GM23338 (cell line): Measurements from ENCODE around the gene FAM120A.

Experiments
- EZH2 ChIP-seq: fragments of 200-600 bp; sonication (generic); IDR thresholded peaks from one replicate; pipeline ENCODE4 v1.8.0; 2017; ENCODE audit warnings: antibody characterized with exemption, mild to moderate bottlenecking, low read depth; ENCODE audit not compliant: unreplicated experiment
- TF ChIP-seq, protein P1 (sequence below), 2 experiments: fragments of 200-600 bp in 1 of 2; sonication (generic) in 1 of 2; conservative IDR thresholded peaks; 2 replicates each; pipeline versions ENCODE4 v1.5.1 to v1.6.1; 2016 to 2017; ENCODE audit warnings: antibody characterized with exemption in 2 of 2, low read depth in 2 of 2, mild to moderate bottlenecking in 2 of 2, moderate library complexity in 1 of 2

DNA sequence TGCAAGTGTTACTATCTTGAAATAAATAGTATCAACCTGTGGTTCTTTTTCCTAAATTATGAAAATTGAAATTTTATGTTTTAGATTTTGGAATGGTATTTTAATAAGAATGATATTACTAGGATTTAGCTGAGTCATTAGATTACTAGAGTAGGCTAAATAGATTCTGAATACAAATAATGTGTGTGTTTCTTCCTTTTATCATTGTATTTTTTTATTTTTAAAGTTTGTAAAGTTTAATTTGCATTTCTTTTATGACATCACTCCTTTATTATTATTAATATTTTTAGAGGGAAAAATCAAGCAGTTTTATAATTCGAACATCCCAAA lies 9.9 kb downstream of the FAM120A start:
- TF ChIP-seq, protein P1, sequence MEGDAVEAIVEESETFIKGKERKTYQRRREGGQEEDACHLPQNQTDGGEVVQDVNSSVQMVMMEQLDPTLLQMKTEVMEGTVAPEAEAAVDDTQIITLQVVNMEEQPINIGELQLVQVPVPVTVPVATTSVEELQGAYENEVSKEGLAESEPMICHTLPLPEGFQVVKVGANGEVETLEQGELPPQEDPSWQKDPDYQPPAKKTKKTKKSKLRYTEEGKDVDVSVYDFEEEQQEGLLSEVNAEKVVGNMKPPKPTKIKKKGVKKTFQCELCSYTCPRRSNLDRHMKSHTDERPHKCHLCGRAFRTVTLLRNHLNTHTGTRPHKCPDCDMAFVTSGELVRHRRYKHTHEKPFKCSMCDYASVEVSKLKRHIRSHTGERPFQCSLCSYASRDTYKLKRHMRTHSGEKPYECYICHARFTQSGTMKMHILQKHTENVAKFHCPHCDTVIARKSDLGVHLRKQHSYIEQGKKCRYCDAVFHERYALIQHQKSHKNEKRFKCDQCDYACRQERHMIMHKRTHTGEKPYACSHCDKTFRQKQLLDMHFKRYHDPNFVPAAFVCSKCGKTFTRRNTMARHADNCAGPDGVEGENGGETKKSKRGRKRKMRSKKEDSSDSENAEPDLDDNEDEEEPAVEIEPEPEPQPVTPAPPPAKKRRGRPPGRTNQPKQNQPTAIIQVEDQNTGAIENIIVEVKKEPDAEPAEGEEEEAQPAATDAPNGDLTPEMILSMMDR (conservative IDR thresholded peaks at IDR 0.05; ENCODE audit: low read depth in 2 of 2), result no peak
- TF ChIP-seq EZH2, result no peak
